GM19099 (cell line): ENCODE data around the gene KCNJ2.

Experiments used
- POLR2A ChIP-seq: IDR thresholded peaks from 3 replicates; pipeline ENCODE4 v1.6.1; 2011; ENCODE audit warnings: low read depth; ENCODE audit not compliant: insufficient read length; ENCODE audit errors: extremely low read depth

KCNJ2 gene

DNA sequence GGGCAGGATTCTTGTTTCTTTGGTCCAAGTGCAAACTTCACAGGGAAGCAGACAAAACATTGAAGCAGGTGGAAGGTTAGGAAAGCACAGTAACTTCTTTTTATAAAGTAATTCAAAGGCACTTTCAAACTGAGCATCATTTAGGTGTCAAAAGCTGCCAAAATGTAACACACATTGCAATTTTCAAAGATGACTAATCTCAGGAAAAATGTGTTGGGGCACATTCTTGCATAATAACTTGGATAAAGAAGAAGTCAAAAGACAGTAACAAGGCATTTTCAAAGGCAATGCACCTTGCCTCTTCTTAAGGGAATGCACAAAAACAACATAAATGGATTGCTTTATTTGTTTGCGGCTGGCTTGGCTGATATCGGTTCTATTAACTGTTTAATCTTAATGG lies 3.6 kb downstream of the KCNJ2 start:
- no peak for TF ChIP-seq POLR2A

DNA sequence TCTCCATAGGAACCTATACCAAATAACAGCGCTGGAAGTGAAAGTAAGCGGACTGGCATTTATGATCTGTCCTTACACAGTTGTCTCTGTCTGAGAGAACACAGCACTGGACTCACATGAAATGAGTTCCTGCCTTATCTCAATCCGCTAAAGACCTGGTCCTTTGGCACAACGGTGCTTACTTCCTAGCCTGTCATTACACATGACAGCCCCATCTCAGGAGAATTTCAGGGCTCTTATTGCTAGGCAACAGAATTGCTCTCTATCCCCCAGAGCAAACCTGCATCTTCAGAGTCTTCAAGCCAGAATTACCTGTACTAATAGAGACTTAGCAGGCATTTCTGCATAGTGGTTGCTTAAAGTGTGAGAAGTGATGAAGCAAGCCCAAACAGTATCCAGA lies 4.3 kb downstream of the KCNJ2 start:
- no peak for TF ChIP-seq POLR2A

DNA sequence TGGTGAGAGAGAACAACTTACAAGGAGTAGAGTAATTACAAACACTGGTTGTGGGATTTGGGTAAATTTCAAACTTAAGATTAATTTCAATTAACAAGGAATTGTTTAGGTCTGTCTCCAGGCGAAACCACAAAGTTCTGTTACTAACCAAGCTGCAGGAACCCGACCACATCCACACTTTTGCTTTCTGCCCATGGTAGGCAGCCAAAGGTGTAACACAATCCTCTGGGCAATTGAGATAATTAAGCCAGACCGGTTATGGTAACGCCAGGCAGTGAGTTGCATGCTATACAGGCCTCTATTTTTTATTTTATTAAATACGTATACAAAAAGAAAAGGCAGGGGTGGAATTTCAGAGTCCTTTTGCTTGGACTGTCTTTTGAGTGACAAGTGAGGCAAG lies 12.0 kb downstream of the KCNJ2 start:
- no peak for TF ChIP-seq POLR2A

DNA sequence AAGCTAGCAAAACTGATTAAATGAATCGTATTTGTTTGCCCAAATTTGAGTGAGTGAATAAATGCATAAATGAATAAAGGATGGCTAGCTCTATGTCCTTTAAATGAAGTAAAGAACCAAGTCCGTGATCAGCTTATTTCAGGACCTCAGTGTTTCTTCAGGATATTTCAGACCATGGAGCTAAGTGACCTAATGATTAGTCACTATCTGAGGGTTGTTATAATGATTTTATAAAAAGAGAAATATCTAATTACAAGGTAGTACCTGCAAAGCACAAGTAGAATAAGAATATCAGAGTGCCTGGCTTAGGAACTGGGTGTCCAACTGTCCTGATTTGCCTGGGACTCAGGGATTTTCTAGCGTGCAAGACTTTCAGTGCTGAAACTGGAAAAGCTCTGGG lies 12.5 kb downstream of the KCNJ2 start:
- TF ChIP-seq POLR2A = no peak

DNA sequence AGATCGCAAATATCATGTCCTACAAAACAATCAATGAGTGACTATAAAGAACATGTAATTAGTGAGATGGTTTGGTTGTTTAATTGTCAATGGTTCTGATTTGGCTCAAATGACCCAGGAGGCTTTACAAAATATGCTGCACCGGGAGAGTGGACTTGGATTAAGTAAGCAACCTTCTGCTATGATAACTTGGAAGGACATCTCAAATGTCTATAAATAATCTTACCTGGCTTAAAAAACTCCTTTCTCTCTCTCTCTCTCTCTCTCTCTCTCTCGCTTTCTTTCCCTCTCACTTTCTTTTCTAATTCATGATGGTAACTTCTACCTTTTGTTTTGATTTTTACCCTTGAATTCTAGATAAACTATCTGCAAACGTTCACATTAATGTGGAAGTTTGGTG lies 14.2 kb downstream of the KCNJ2 start:
- no peak for TF ChIP-seq POLR2A

DNA sequence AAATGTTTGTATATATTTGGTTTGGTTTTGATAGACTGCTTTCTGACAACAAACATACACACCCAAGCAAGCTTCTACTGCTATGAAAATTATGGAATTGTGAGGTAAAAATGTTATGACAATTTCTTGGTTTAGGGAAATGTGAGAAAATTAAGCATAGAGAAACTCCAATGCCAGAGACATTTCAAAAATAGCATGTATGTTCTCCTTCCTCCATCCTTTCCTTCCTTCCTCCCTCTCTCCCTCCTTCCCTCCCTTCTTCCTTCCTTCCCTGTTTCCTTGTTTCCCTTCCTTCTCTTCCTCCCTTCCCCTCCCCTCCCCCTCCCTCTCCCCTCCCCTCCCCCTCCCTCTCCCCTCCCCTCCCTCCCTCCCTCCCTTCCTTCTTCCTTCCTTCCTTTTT lies 14.9 kb downstream of the KCNJ2 start:
- TF ChIP-seq POLR2A = no peak

DNA sequence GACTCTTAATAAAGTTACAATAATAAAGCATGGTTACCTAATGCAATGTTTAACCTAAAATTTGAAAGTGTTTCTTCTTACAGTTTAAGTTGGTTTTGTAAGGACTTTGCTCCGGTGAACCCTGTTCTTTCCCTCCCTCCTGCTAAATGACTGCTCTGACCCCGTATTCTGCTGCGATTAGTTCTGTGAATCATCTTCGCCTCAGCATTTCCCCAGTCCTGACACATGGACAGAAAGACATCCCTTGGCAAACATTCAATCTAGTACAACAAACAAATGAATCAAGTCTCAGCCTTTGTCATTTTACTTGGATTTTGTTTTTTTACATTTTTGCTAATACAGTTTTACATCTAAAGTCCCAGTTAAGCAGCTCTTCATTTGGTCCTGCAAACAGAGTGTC lies 15.4 kb downstream of the KCNJ2 start:
- no peak for TF ChIP-seq POLR2A

DNA sequence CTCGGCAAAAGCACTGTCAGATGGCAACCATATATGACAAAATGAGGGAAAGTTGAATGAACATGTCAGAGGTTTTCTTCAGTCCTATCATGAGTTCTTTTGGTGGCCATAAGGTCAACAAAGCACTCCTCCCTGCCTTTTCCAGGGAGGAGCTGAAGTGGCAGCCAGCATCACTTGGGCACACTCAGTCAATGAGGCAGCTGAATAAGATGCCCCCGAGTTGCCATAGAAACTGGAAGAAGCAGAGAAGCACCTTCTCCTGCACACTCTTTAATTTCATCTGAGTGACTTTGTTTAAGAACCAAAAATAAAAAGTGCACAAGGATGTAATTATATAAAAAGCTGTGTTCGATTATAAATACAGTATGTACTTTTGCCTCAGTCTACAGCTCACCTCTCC lies 16.0 kb downstream of the KCNJ2 start:
- TF ChIP-seq POLR2A = no peak

DNA sequence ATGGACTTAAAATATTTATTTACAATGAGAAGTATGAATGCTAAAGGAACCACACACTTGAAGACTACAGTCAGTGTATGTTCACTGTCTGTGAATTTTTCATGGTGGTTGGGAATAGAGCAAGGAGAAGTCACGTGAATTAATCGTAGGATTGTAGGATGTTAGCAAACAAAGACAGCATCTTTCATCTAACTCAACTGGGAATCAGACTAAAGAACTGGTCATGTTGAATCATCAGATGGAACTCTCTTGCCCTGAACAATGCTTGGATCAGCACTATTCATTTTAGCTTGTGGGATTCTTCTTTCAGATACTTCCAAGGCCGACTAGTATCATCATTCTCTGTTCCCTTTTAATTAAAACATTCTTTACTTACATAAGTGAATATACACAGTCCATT lies 18.1 kb downstream of the KCNJ2 start:
- no peak for TF ChIP-seq POLR2A

DNA sequence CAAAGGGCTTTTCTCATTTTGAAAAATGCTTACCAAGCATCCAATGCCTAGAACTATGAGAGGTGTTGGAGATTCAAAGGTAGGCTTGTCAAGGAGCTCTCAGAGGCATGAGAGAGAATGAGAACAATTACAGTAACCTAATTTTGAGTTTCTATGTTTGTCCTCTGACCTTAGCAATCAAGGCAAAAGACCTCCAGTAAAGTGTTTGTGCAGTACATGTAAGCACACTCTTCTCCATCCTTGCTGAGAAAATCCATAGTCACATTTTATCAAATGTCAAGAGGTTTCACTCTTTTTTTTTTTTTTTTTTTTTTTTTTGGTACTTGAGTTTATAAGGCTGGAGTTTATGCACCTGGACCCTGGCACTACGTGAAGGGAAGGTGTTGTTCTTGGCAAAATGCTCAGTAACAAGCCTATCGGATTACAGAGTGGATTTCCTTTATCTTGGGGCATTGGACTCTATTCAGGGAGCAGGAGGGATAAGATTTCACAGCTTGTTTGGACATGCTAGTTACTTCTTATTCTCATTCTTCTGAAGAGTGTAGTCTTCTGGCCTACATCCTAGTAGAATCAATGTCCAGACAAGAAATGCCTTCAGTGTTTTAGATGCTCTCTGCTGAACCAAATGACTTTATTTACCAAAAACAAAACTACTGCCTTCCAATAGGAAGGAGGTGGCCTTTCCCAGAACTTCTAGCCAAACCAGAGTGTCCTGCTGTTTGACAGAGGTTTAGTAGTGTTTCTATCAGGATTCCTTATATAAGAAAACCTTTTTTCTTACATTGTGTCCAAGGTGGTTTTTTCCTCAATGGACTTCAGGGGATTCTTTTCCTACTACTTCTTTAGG lies 21.9 kb downstream of the KCNJ2 start:
- TF ChIP-seq POLR2A = no peak

DNA sequence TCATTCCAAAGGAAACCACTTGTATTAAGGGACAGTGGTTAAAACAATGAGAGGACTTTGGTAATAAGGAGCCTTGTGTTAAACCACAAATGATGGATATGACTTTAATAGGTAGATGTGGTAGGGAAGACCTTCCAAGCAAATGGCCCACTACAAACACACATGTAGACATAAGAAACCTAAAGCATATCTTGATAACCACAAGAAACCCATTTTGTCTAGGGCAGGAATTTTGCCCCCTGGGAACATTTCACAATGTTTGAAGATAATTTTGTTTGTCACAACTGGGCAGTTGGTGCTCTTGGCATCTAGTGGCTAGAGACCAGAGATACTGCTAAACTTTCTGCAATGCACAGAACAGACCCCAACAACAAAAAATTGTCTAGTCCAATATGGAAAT lies 25.8 kb downstream of the KCNJ2 start:
- TF ChIP-seq POLR2A = no peak

DNA sequence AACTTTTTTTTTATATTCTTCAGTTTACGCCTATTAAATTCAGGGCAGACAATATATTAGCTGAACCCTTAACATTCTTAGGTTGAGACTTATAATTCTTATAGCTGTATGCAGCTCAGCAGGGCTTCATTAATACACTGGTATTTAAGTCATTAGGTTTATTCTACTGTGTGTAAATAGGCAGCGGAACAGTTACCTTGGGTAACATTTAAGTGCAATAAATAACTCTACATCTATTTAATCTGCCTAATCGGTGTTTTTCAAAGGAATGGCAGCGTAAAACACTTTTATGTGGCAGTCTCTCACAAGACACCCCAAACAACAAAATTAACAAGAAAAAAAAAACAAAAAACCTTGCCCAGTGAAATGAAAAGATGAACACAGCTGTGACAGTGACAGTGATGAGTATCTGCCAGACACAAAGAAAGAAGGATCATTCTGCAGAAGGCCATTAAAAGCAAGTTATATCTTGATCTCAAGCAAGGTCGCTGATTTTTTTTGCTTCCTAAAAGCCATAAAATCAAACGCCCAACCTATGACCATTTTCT lies 32.6 kb downstream of the KCNJ2 start:
- no peak for TF ChIP-seq POLR2A

DNA sequence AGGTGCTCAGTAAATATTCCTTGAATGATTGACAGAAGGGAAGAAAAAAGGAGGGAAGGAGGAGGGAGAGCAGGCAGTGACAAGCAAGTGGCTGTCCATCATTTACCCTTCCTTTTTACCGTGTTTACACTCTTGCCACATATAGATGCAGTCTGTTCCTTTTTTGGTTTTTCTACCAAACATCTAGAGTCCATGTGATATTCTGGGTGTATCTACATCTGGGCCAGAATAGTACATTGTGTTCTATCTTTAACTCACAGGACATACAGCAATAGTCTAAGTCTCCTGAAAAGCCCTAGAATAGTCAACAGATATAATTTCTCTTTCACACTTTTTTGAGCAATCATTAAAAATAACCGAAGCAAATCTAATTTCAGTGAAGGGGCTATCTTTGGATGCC lies 33.5 kb downstream of the KCNJ2 start:
- TF ChIP-seq POLR2A = no peak

DNA sequence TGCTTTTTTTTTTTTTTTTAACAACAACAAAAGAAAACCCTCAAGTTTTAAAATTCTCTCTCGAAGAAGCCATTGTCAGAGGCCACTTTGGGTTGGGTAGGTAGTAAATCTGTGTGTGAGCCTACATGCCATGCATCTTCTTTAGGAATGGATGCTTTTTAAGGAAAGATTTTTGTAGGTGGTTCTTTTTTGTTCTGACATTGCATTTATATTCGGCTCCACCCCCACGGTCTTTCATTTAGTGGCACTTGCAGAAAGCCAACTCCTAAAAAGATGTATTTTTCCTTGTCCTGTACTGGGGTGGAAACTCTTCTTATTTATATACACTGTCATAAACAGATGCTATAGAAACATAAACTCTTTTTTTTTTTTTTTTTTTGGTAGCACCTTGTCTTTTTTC lies 35.1 kb downstream of the KCNJ2 start:
- no peak for TF ChIP-seq POLR2A

DNA sequence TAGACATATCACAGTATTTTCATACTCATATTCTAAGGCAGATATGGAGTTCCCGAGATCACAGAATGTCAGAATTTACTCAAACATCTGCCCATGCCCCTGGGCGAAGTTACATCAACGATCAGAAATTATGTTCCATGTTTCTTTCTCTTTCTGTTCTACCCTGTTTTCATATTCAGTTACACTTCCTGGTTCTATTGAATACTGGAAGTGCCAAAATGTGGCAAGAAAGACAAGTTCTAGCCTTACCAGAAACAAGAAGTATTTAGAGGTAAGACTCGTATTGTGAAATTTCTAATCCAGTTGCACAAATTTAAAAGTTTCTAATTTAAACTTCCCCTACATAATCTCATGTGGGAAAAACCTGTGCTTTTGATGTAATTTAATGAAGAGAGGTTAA lies 36.1 kb downstream of the KCNJ2 start:
- TF ChIP-seq POLR2A = no peak

DNA sequence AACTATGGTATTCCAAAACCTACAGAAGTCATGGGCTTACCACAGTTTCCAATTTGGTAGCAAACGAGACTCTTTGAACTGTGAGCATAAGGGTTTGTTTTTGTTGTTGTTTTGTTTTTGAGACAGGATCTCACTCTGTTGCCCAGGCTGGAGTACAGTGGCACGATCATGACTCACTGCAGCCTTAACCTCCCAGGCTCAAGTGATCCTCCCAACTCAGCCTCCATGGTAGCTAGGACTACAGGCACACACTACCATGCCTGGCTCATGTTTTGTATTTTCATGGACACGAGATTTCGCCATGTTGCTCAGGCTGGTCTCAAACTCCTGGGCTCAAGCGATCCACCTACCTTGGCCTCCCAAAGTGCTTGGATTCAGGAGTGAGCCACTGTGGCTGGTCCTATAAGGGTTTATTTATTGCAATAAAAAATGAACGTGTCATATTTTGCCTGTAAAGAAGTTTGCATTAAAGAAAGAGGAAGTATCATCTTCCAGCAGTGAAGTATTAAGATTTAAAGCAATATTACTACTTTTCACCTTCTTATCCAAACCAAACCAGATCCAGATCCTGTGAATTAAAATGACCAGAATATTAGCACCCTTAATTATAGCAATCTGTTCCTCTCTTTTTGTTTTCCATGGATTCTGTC lies 37.2 kb downstream of the KCNJ2 start:
- TF ChIP-seq POLR2A = no peak
